Keratinocyte (primary cell): ENCODE data around the gene DLG2. TPM values are rescaled to one million over a fixed set of nuclear protein-coding genes. Genes with fewer than 3 reads are reported as not detected.

Experiments
- DNase-seq: peaks from one replicate; pipeline ENCODE4 v3.0.0-alpha.2; 2011; ENCODE audit warnings: low read depth, missing footprints, low spot score
- FAIRE-seq: peaks from 2 replicates; lab custom pipeline; 2011; peaks lifted over from hg19 to GRCh38; lab: Jason Lieb, UNC
- H2AFZ ChIP-seq: 2 replicates; pipeline ENCODE4 v1.6.0; 2012; ENCODE audit warnings: low read length, control low read depth, inconsistent platforms; ENCODE audit not compliant: control insufficient read depth
- H3K27ac ChIP-seq: 2 replicates; pipeline ENCODE4 v1.5.1; 2011; ENCODE audit warnings: low read length; ENCODE audit not compliant: control insufficient read depth, insufficient read depth
- H3K27me3 ChIP-seq: 3 replicates; pipeline ENCODE4 v1.6.0; 2011; ENCODE audit warnings: low read length; ENCODE audit not compliant: control insufficient read depth, insufficient read depth; ENCODE audit errors: extremely low read depth
- H3K36me3 ChIP-seq, 2 experiments: 2 replicates in 1 of 2; 3 replicates in 1 of 2; pipeline ENCODE4 v1.5.1; 2011; ENCODE audit warnings: low read length in 2 of 2, mild to moderate bottlenecking in 1 of 2; ENCODE audit not compliant: control insufficient read depth in 2 of 2, insufficient read depth in 2 of 2; ENCODE audit errors: extremely low read depth in 1 of 2
- H3K4me1 ChIP-seq: 3 replicates; pipeline ENCODE4 v1.5.1; 2011; ENCODE audit warnings: low read length; ENCODE audit not compliant: control insufficient read depth, insufficient read depth; ENCODE audit errors: extremely low read depth
- H3K4me2 ChIP-seq: 3 replicates; pipeline ENCODE4 v1.6.0; 2011; ENCODE audit warnings: low read depth, low read length; ENCODE audit not compliant: control insufficient read depth, insufficient read depth; ENCODE audit errors: extremely low read depth
- H3K4me3 ChIP-seq, 3 experiments: fragments of 200-600 bp in 1 of 3; sonication (generic) in 1 of 3; 2 replicates in 2 of 3; 3 replicates in 1 of 3; pipeline ENCODE4 v1.5.1; 2011 to 2016; ENCODE audit warnings: low read length in 3 of 3, mild to moderate bottlenecking in 3 of 3, control low read depth in 2 of 3, inconsistent platforms in 1 of 3, low read depth in 1 of 3, mixed read lengths in 1 of 3, mixed run types in 1 of 3, moderate library complexity in 1 of 3; ENCODE audit not compliant: control insufficient read depth in 2 of 3, insufficient read depth in 2 of 3; ENCODE audit errors: extremely low read depth in 1 of 3
- H3K79me2 ChIP-seq: 2 replicates; pipeline ENCODE4 v1.6.0; 2012; ENCODE audit warnings: low read length; ENCODE audit not compliant: control insufficient read depth, insufficient read depth
- H3K9ac ChIP-seq: 3 replicates; pipeline ENCODE4 v1.6.0; 2011; ENCODE audit warnings: low read length; ENCODE audit not compliant: control insufficient read depth, insufficient read depth; ENCODE audit errors: extremely low read depth
- H3K9me1 ChIP-seq: 3 replicates; pipeline ENCODE4 v1.6.0; 2011; ENCODE audit warnings: low read length; ENCODE audit not compliant: control insufficient read depth, insufficient read depth; ENCODE audit errors: extremely low read depth
- H3K9me3 ChIP-seq: 2 replicates; pipeline ENCODE4 v1.5.1; 2012; ENCODE audit warnings: low read depth, low read length; ENCODE audit not compliant: control insufficient read depth
- H4K20me1 ChIP-seq: 3 replicates; pipeline ENCODE4 v1.6.0; 2011; ENCODE audit warnings: low read length; ENCODE audit not compliant: control insufficient read depth, insufficient read depth; ENCODE audit errors: extremely low read depth
- EZH2 ChIP-seq: IDR thresholded peaks from one replicate; pipeline ENCODE4 v1.6.1; 2012; ENCODE audit warnings: inconsistent platforms, mild to moderate bottlenecking, low read length, moderate library complexity
- dilution Hi-C: fragments of 300-500 bp; cut with MboI; formaldehyde crosslinking; loops from one replicate; pipeline ENCODE4 v1.7.0; 2020; ENCODE audit warnings: low sequenced_read_pairs; ENCODE audit not compliant: extremely low pct_ligation_motif_present
- polyA plus RNA-seq, 5 experiments: library from polyadenylated mRNA; depleted of rRNA in 3 of 5; stranded (reverse) in 3 of 5; stranded (forward) in 1 of 5; unstranded in 1 of 5; fragments of >200 nt; gene quantifications; 1 replicate in 1 of 5; 2 replicates in 3 of 5; 3 replicates in 1 of 5; pipeline versions ENCODE4 v1.2.1 to v1.2.3, GENCODE V29; 2011 to 2012; ENCODE audit warnings: missing spikeins in 2 of 5, low read depth in 1 of 5, low replicate concordance in 1 of 5
- TF ChIP-seq, protein P1 (sequence below), 3 experiments: IDR thresholded peaks in 1 of 3; conservative IDR thresholded peaks in 1 of 3; optimal IDR thresholded peaks in 1 of 3; 2 replicates in 2 of 3; 3 replicates in 1 of 3; pipeline versions ENCODE3 to v1.5.1; 2011; ENCODE audit warnings: low read length in 3 of 3, mild to moderate bottlenecking in 3 of 3, moderate library complexity in 2 of 3, control low read depth in 1 of 3, inconsistent platforms in 1 of 3; ENCODE audit not compliant: insufficient read depth in 2 of 3; ENCODE audit errors: extremely low read depth in 1 of 3

The DLG2 gene
- polyA plus RNA-seq, 1 donor (not counting 4 experiments of a cell fraction or from before 2014, with no cell fraction given): 0.55 TPM

- no peak overlapping the region for H3K4me2 ChIP-seq
- no peak for DNase-seq
- no peaks in the 10 kb centered on the region for H3K4me1 ChIP-seq
- no peak overlapping the region for H2AFZ ChIP-seq
- H4K20me1 ChIP-seq: no peaks in the 10 kb centered on the region
- no peak overlapping the region for H3K9ac ChIP-seq
- no peak overlapping the region for H3K27ac ChIP-seq
- TF ChIP-seq EZH2: no peak
- TF ChIP-seq, protein P1, sequence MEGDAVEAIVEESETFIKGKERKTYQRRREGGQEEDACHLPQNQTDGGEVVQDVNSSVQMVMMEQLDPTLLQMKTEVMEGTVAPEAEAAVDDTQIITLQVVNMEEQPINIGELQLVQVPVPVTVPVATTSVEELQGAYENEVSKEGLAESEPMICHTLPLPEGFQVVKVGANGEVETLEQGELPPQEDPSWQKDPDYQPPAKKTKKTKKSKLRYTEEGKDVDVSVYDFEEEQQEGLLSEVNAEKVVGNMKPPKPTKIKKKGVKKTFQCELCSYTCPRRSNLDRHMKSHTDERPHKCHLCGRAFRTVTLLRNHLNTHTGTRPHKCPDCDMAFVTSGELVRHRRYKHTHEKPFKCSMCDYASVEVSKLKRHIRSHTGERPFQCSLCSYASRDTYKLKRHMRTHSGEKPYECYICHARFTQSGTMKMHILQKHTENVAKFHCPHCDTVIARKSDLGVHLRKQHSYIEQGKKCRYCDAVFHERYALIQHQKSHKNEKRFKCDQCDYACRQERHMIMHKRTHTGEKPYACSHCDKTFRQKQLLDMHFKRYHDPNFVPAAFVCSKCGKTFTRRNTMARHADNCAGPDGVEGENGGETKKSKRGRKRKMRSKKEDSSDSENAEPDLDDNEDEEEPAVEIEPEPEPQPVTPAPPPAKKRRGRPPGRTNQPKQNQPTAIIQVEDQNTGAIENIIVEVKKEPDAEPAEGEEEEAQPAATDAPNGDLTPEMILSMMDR (optimal IDR thresholded peaks at IDR 0.05 in 1 of 3, IDR thresholded peaks at IDR 0.05 in 1 of 3, conservative IDR thresholded peaks at IDR 0.05 in 1 of 3; ENCODE audit: extremely low read depth in 1 of 3, insufficient read depth in 2 of 3, low read length in 3 of 3): no peak
- H3K27me3 ChIP-seq: no peaks in the 10 kb centered on the region
- no peaks in the 10 kb centered on the region for H3K9me3 ChIP-seq
- H3K4me3 ChIP-seq: no peak overlapping the region
- H3K79me2 ChIP-seq: no peaks in the 10 kb centered on the region
- H3K36me3 ChIP-seq: no peaks in the 10 kb centered on the region
- dilution Hi-C loops: no loop called here
- FAIRE-seq: no peak
- no peaks in the 10 kb centered on the region for H3K9me1 ChIP-seq
These were observed 1582.0 kb downstream of the DLG2 start for GRCh38 chr11:84045146-84045545.

- H3K9me1 ChIP-seq: no peaks in the 10 kb centered on the region
- no peaks in the 10 kb centered on the region for H3K4me1 ChIP-seq
- no peaks in the 10 kb centered on the region for H3K9me3 ChIP-seq
- no peak overlapping the region for H2AFZ ChIP-seq
- DNase-seq (no peak), FAIRE-seq (no peak)
- H3K79me2 ChIP-seq: no peaks in the 10 kb centered on the region
- H3K27ac ChIP-seq: no peak overlapping the region
- H3K9ac ChIP-seq: no peak overlapping the region
- H3K4me3 ChIP-seq: no peak overlapping the region
- H4K20me1 ChIP-seq: no peaks in the 10 kb centered on the region
- no peaks in the 10 kb centered on the region for H3K36me3 ChIP-seq
- no peak overlapping the region for H3K4me2 ChIP-seq
- TF ChIP-seq, protein P1 (optimal IDR thresholded peaks at IDR 0.05 in 1 of 3, IDR thresholded peaks at IDR 0.05 in 1 of 3, conservative IDR thresholded peaks at IDR 0.05 in 1 of 3; ENCODE audit: extremely low read depth in 1 of 3, insufficient read depth in 2 of 3, low read length in 3 of 3): no peak
- no peak for TF ChIP-seq EZH2
- H3K27me3 ChIP-seq: no peaks in the 10 kb centered on the region
- dilution Hi-C loops: no loop called here
These were observed 1582.4 kb downstream of the DLG2 start for GRCh38 chr11:84044706-84045105.
